SU-DHL-6 (cell line): ENCODE measurements around the gene ABCG1.

Experiments
- H2AFZ ChIP-seq: fragments of 200-600 bp; sonication (generic); 2 replicates; pipeline ENCODE4 v1.6.1; 2014; ENCODE audit warnings: low read depth, mild to moderate bottlenecking, moderate library complexity, mixed read lengths, antibody characterized with exemption, low read length; ENCODE audit not compliant: severe bottlenecking
- H3F3A ChIP-seq: fragments of 200-600 bp; shearing (Covaris generic); 2 replicates; pipeline ENCODE4 v1.6.0; 2016; ENCODE audit warnings: antibody characterized with exemption, mild to moderate bottlenecking; ENCODE audit not compliant: insufficient read depth
- H3K27ac ChIP-seq: fragments of 200-600 bp; sonication (generic); 2 replicates; pipeline ENCODE4 v1.5.1; 2016; ENCODE audit warnings: low read depth, mild to moderate bottlenecking, low read length, moderate library complexity, mixed read lengths
- H3K27me3 ChIP-seq: fragments of 200-600 bp; sonication (generic), shearing (Covaris generic); 2 replicates; pipeline ENCODE4 v1.6.0; 2014; ENCODE audit warnings: mild to moderate bottlenecking, low read length
- H3K36me3 ChIP-seq: fragments of 200-600 bp; sonication (generic); 2 replicates; pipeline ENCODE4 v1.6.1; 2014; ENCODE audit warnings: mild to moderate bottlenecking, low read length, mixed read lengths
- H3K4me2 ChIP-seq: fragments of 300-600, 200-600 bp; shearing (Covaris generic), sonication (generic); 2 replicates; pipeline ENCODE4 v1.6.0; 2014; ENCODE audit warnings: low read length, low read depth, mild to moderate bottlenecking; ENCODE audit not compliant: poor library complexity, severe bottlenecking
- H3K4me3 ChIP-seq: fragments of 200-600 bp; sonication (generic); 2 replicates; pipeline ENCODE4 v1.5.1; 2014; ENCODE audit warnings: antibody characterized with exemption, low read length, mild to moderate bottlenecking, mixed read lengths; ENCODE audit not compliant: insufficient read depth, poor library complexity, severe bottlenecking
- H3K79me2 ChIP-seq: fragments of 200-600 bp; sonication (generic); 2 replicates; pipeline ENCODE4 v1.6.1; 2014; ENCODE audit warnings: mild to moderate bottlenecking, low read length, moderate library complexity; ENCODE audit not compliant: insufficient read depth
- H3K9ac ChIP-seq: fragments of 200-600 bp; sonication (generic); 2 replicates; pipeline ENCODE4 v1.7.0; 2014; ENCODE audit warnings: mild to moderate bottlenecking, low read length
- H3K9me2 ChIP-seq: fragments of 200-600 bp; sonication (generic); replicated peaks from 2 replicates; pipeline ENCODE4 v1.6.1; 2014; ENCODE audit warnings: low read length; ENCODE audit not compliant: insufficient read depth
- H3K9me3 ChIP-seq: fragments of 200-600 bp; sonication (generic); 2 replicates; pipeline ENCODE4 v1.6.1; 2014; ENCODE audit warnings: low read length, mixed read lengths; ENCODE audit not compliant: insufficient read depth
- H4K20me1 ChIP-seq: fragments of 200-600 bp; sonication (generic); 2 replicates; pipeline ENCODE4 v1.6.1; 2014; ENCODE audit warnings: low read depth, mild to moderate bottlenecking, antibody characterized with exemption, low read length, moderate library complexity, mixed read lengths
- CTCF ChIP-seq: fragments of 200-600 bp; sonication (generic); IDR thresholded peaks from one replicate; pipeline ENCODE4 v1.5.1; 2017; ENCODE audit warnings: antibody characterized with exemption, mild to moderate bottlenecking, low read length, moderate library complexity; ENCODE audit not compliant: insufficient read depth, poor library complexity, severe bottlenecking
- EZH2phosphoT487 ChIP-seq: fragments of 200-600 bp; sonication (generic), shearing (Covaris generic); conservative IDR thresholded peaks from 2 replicates; pipeline ENCODE4 v1.6.1; 2018; ENCODE audit warnings: mild to moderate bottlenecking, antibody characterized with exemption, low read length, moderate library complexity, mixed read lengths

ABCG1 gene

GRCh38 chr21:42319851-42320572 is 101.1 kb downstream of the ABCG1 start:
- H3K4me2 ChIP-seq = no peak overlapping the region
- no peaks in the 10 kb centered on the region for H4K20me1 ChIP-seq
- no peaks in the 10 kb centered on the region for H3K27me3 ChIP-seq
- H3K9me3 ChIP-seq = no peaks in the 10 kb centered on the region
- H3K36me3 ChIP-seq = no peaks in the 10 kb centered on the region
- no peak overlapping the region for H3K9ac ChIP-seq
- TF ChIP-seq CTCF (no peak), EZH2phosphoT487 (no peak)
- no peaks in the 10 kb centered on the region for H3K79me2 ChIP-seq
- H3F3A ChIP-seq = no peaks in the 10 kb centered on the region
- no peak overlapping the region for H3K4me3 ChIP-seq
- no peaks in the 10 kb centered on the region for H3K9me2 ChIP-seq
- H3K27ac ChIP-seq = no peak overlapping the region
- H2AFZ ChIP-seq = peak overlapping the region; percentile 14

- Histone ChIP-seq H3F3A (no peaks in the 10 kb centered on the region), H3K27me3 (no peaks in the 10 kb centered on the region), H4K20me1 (no peaks in the 10 kb centered on the region), H3K4me3 (no peak overlapping the region), H3K9me3 (no peaks in the 10 kb centered on the region), H3K9ac (no peak overlapping the region), H3K27ac (no peak overlapping the region), H3K36me3 (no peaks in the 10 kb centered on the region), H2AFZ (no peak overlapping the region), H3K4me2 (no peak overlapping the region), H3K79me2 (no peaks in the 10 kb centered on the region), H3K9me2 (no peaks in the 10 kb centered on the region)
- TF ChIP-seq EZH2phosphoT487 = no peak
- TF ChIP-seq CTCF = no peak
Observed at GRCh38 chr21:42320791-42321190, 101.9 kb downstream of the ABCG1 start.

DNA sequence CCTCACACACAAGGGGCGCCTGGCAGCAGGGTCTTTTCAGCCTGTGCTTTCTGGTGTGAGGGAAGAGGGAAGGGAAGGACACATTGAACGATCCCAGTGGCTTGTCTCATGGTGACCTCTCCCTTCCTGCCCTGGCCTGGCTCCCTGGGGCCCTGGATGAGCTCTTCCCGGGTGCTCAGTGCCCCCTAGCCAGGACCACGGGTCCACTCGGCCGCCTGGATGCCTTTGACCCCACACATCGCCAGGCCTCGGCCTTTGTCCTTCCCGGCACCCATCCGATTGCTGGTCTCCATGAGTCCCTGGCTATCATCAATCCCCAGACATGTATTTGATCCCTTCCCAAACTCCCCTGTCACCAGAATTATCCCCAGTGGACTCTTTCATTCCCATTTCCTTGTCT is 102.3 kb downstream of the ABCG1 start:
- TF ChIP-seq CTCF (no peak), EZH2phosphoT487 (no peak)
- Histone ChIP-seq H2AFZ (no peak overlapping the region), H3K9ac (no peak overlapping the region), H3K36me3 (no peaks in the 10 kb centered on the region), H3F3A (no peaks in the 10 kb centered on the region), H3K4me2 (no peak overlapping the region), H4K20me1 (no peaks in the 10 kb centered on the region), H3K27ac (no peak overlapping the region), H3K79me2 (no peaks in the 10 kb centered on the region), H3K9me3 (no peaks in the 10 kb centered on the region), H3K9me2 (no peaks in the 10 kb centered on the region), H3K27me3 (no peaks in the 10 kb centered on the region), H3K4me3 (no peak overlapping the region)
